ENCODE data around the gene CDC42EP3. TPM values are rescaled to one million over a fixed set of nuclear protein-coding genes. Genes with fewer than 3 reads are reported as not detected.
A peak's percentile ranks its signal among the peaks of the same experiment; 100 is the strongest.

The CDC42EP3 gene
- total RNA-seq, 2 donors from 2014 or later: 45.1 to 48.9 TPM

DNA sequence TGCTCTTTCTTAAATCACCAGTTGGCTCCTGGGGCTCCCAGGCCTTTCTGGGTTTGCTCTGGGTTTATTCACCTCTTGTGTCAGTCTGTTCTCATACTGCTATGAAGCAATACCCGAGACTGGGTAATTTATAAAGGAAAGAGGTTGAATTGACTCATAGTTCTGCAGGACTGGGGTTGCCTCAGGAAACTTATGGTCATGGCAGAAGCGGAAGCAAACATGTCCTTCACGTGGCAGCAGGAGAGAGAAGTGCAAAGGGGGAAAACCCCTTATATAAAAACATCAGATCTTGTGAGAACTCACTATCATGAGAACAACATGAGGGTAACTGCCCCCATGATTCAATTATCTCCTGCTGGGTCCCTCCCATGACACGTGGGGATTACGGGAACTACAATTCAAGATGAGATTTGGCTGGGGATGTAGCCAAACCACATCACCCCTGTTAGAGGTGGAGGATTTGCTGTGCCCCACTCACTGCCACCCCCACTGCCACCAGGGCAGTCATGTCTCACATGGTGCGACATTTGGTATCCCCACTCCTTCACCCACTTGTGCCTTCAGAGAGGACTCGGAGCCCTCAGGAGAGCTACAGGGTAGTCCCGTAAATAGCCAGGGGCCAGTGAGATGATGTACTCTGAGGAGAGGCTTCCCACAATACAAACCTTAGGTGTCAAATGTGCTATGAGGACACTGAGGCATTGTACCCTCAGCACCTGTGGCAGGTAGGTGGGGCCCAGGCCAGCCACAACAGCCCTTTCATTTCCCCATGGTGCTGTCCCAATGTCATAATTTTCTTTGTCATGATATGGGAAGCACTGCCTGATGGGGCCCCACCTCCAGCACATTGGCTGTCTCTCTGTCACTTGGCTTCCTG is 35.7 kb downstream of the CDC42EP3 start:
- DNase-seq: peak; percentile 26 to 60 (median 52)
- ATAC-seq: peak; percentile 90
- H3K9me3 ChIP-seq (ENCODE audit: control insufficient read depth, low read length, poor library complexity, severe bottlenecking): no peaks in the 10 kb centered on the region
- H3K36me3 Mint-ChIP-seq (ENCODE audit: low read depth): peaks cover 10% of the 10 kb centered on the region
- H3K27ac Mint-ChIP-seq: peak overlapping the region; percentile 89
- H3K27me3 Mint-ChIP-seq: no peaks in the 10 kb centered on the region
- peak overlapping the region; percentile 62 for H3K4me3 Mint-ChIP-seq
- peaks cover 63% of the 10 kb centered on the region for H3K4me1 Mint-ChIP-seq

DNA sequence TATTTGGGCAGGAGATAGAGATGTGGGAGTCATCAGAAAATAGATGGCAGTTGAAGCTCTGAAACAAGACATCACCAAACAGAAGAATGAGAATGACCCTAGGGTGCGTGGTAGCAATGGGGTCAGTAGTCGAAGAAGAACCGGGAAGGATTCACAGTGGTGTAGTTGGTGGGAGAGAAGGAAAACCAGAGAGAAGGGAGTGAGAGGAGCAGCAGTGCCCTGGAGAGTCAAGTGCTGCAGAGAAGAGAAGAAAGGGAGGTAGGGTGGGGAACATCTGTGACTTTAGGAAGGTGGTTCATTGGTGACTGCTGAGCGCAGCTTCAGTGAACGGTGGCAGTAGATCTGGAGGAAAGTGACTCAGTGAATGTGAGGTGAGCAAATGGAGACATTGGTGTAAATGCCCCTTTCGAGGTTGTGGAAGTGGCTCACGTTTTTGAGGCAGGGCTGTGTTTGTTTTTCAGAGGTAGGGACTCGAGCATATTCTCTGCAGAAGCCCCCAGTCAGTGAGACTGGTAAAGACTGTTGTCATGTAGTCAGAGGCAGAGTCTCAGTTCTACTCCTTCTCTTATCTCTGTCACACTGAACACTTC is 36.4 kb downstream of the CDC42EP3 start:
- H3K27ac Mint-ChIP-seq: peak overlapping the region; percentile 89
- H3K27me3 Mint-ChIP-seq: no peaks in the 10 kb centered on the region
- no peaks in the 10 kb centered on the region for H3K9me3 ChIP-seq (ENCODE audit: control insufficient read depth, low read length, poor library complexity, severe bottlenecking)
- DNase-seq: no peak
- peaks cover 67% of the 10 kb centered on the region for H3K4me1 Mint-ChIP-seq
- peak overlapping the region; percentile 62 for H3K4me3 Mint-ChIP-seq
- H3K36me3 Mint-ChIP-seq (ENCODE audit: low read depth): peaks cover 10% of the 10 kb centered on the region
- no peak for ATAC-seq

DNA sequence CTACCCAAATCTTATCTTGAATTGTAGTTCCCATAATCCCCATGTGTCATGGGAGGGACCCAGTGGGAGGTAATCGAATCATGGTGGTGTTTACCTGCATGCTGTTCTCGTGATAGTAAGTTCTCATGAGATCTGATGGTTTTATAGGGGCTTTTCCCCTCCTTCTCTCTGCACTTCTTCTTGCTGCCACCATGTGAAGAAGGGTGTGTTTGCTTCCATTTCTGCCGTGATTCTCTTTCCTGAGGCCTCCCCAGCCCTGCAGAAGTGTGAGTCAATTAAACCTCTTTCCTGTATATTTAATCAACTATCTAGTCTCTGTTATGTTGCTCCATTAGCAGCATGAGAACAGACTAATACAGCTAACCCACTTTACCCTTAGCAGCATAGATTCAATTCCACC is 37.6 kb downstream of the CDC42EP3 start:
- Mint-ChIP-seq H3K27ac (peak overlapping the region; percentile 89), H3K4me1 (peaks cover 73% of the 10 kb centered on the region), H3K36me3 (ENCODE audit: low read depth) (peaks cover 10% of the 10 kb centered on the region), H3K4me3 (peak overlapping the region; percentile 62), H3K27me3 (no peaks in the 10 kb centered on the region)
- no peak for ATAC-seq
- H3K9me3 ChIP-seq (ENCODE audit: control insufficient read depth, low read length, poor library complexity, severe bottlenecking): no peaks in the 10 kb centered on the region
- no peak for DNase-seq

DNA sequence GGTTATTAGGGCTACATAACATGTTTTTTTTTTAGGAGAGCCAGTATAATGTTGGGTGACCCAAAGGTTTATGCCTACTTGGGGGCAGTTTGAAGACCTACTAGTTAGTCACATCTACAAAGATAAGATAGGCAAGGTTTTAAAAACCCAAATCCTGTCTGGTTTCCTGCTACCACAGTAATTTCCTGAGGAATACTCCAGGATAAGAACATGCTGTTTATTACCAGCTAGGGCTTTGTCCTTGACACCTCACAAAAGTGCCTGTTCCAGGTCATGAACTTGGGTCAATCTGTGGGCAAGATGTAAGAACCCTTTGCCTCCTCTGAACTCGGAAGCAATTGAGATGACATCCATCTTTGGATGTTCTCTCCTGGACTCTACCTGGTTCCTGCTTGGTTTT is 38.2 kb downstream of the CDC42EP3 start:
- ATAC-seq: no peak
- Mint-ChIP-seq H3K27ac (peak overlapping the region; percentile 89), H3K4me1 (peaks cover 70% of the 10 kb centered on the region), H3K4me3 (no peak overlapping the region), H3K36me3 (ENCODE audit: low read depth) (peaks cover 10% of the 10 kb centered on the region), H3K27me3 (no peaks in the 10 kb centered on the region)
- DNase-seq: no peak
- H3K9me3 ChIP-seq (ENCODE audit: control insufficient read depth, low read length, poor library complexity, severe bottlenecking): no peaks in the 10 kb centered on the region

DNA sequence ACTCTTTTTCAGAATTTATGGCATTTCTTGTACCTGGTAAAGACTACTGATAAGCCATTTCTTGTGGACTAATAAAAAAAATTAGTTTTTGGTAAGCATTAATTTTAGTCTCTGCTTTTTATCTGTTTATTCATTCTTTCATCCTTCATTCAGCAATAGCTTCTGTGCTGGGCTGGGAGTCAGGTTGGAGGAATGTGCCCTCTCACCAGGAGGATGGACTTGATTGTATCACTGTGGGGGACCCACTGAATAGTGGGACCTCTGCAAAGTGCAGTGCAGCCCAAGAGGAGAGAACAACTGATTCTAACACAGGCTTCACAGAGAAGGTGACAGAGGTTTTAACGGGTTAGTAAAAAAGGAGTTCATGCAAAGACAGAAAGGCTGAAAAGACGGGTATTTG is 39.1 kb downstream of the CDC42EP3 start:
- H3K9me3 ChIP-seq (ENCODE audit: control insufficient read depth, low read length, poor library complexity, severe bottlenecking): no peaks in the 10 kb centered on the region
- H3K36me3 Mint-ChIP-seq (ENCODE audit: low read depth): peaks cover 10% of the 10 kb centered on the region
- ATAC-seq: no peak
- no peaks in the 10 kb centered on the region for H3K27me3 Mint-ChIP-seq
- H3K4me3 Mint-ChIP-seq: no peak overlapping the region
- H3K27ac Mint-ChIP-seq: peak overlapping the region; percentile 27
- H3K4me1 Mint-ChIP-seq: peaks cover 64% of the 10 kb centered on the region
- DNase-seq: no peak

DNA sequence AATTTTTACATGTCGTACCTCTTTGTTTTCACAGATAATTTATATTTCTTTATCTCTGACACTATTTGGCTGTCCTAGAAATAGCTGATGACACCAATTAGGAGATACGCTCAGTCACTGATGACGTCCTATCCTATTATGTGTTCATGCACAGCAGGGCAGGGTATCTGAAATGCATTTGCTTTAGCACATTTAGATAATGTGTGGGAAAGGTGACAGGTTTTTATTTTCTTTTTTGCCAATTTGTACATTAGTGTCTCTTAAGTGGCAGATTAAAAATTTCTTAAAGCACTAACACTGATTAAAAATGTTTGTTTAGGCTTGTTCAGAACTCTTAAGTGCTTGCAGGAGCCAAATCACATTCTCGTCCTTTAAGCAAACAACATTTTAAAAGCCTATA is 39.7 kb downstream of the CDC42EP3 start:
- no peaks in the 10 kb centered on the region for H3K9me3 ChIP-seq (ENCODE audit: control insufficient read depth, low read length, poor library complexity, severe bottlenecking)
- no peaks in the 10 kb centered on the region for H3K27me3 Mint-ChIP-seq
- no peak overlapping the region for H3K4me3 Mint-ChIP-seq
- DNase-seq: no peak
- H3K36me3 Mint-ChIP-seq (ENCODE audit: low read depth): peaks cover 10% of the 10 kb centered on the region
- peaks cover 60% of the 10 kb centered on the region for H3K4me1 Mint-ChIP-seq
- no peak for ATAC-seq
- no peak overlapping the region for H3K27ac Mint-ChIP-seq

DNA sequence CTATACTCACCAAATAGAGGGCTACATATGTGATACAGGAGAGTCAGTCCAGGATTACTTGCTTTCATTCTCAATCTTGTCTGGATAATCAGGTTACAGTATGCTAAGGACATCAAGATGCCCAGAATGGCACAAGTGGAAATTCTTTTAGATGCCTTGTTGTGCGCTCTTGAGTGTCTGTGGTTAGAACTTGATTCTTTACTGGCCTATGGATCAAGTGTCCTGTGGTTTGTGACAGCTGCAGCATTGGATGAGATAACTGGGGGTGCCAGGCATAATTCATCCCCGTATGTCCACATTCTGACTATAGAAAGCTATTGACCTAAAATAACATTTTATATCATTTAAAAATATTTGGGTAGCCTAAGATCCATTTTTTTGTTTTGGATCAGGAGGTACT is 40.1 kb downstream of the CDC42EP3 start:
- no peak overlapping the region for H3K27ac Mint-ChIP-seq
- no peak for DNase-seq
- peaks cover 10% of the 10 kb centered on the region for H3K36me3 Mint-ChIP-seq (ENCODE audit: low read depth)
- H3K4me1 Mint-ChIP-seq: peaks cover 60% of the 10 kb centered on the region
- H3K4me3 Mint-ChIP-seq: no peak overlapping the region
- no peaks in the 10 kb centered on the region for H3K9me3 ChIP-seq (ENCODE audit: control insufficient read depth, low read length, poor library complexity, severe bottlenecking)
- no peak for ATAC-seq
- no peaks in the 10 kb centered on the region for H3K27me3 Mint-ChIP-seq

DNA sequence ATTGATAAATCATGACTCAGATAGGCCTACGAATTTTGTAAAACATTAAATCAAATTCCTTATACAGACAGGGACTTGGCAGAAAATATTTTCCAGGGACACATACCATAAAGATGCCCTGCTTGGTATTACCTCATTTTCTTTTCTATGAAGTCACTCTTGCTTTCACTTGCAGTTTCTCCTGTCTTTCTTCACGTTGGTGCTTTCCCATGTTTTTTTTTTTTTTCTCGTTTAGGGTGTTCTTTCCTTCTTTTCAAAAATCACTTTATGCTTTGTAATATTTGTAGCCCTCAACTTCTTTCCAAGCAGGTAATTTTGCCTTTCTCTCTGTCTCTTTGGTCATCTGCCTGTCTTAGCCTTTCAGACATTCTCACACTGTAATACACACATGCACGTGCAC is 40.7 kb downstream of the CDC42EP3 start:
- ATAC-seq (no peak), DNase-seq (no peak)
- Mint-ChIP-seq H3K4me1 (peaks cover 61% of the 10 kb centered on the region), H3K4me3 (peak overlapping the region; percentile 1), H3K27me3 (no peaks in the 10 kb centered on the region), H3K27ac (peak overlapping the region; percentile 19), H3K36me3 (ENCODE audit: low read depth) (peaks cover 10% of the 10 kb centered on the region)
- H3K9me3 ChIP-seq (ENCODE audit: control insufficient read depth, low read length, poor library complexity, severe bottlenecking): no peaks in the 10 kb centered on the region

DNA sequence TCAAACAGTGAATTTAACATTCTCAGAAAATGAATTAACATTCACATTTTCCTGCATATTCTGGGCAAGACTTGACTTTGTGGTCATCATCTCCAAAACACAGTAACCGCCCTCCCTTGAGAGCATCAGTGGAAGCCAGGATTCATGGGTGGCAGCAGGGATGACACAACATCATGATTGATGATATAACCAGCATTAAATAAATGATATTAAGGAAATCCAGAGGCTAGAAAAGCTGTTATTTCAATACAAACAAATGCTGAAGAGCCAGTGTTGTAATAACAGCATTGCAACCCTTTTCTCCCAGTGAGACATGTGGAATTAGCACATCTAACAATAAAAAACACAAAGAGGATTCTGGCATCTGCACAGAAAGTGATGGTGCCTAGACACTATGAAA is 41.1 kb downstream of the CDC42EP3 start:
- no peak for DNase-seq
- peak overlapping the region; percentile 19 for H3K27ac Mint-ChIP-seq
- no peaks in the 10 kb centered on the region for H3K27me3 Mint-ChIP-seq
- H3K9me3 ChIP-seq (ENCODE audit: control insufficient read depth, low read length, poor library complexity, severe bottlenecking): no peaks in the 10 kb centered on the region
- no peak overlapping the region for H3K4me3 Mint-ChIP-seq
- peaks cover 10% of the 10 kb centered on the region for H3K36me3 Mint-ChIP-seq (ENCODE audit: low read depth)
- peaks cover 61% of the 10 kb centered on the region for H3K4me1 Mint-ChIP-seq
- no peak for ATAC-seq

DNA sequence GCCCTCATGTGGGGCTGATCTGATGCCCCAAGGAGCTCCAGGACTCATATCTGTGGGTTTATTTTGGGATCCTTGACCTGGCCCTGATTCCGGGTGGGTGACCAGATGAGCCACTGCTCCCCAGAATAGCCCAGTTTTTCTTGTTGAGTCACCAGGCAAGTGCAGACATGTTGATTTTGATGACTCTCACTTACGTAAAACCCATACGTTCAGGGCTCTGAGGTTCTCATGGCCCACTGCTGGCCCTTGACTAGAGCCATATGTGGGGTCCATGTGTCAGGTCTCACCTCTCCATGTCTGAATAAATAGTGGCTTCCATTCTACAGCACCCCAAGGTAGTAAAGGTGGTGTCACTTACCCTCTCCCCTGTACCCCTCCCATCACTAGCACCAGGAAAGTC is 41.9 kb downstream of the CDC42EP3 start:
- DNase-seq: no peak
- no peak for ATAC-seq
- peaks cover 8% of the 10 kb centered on the region for H3K36me3 Mint-ChIP-seq (ENCODE audit: low read depth)
- no peak overlapping the region for H3K4me3 Mint-ChIP-seq
- H3K27ac Mint-ChIP-seq: peak overlapping the region; percentile 19
- H3K9me3 ChIP-seq (ENCODE audit: control insufficient read depth, low read length, poor library complexity, severe bottlenecking): no peaks in the 10 kb centered on the region
- peaks cover 61% of the 10 kb centered on the region for H3K4me1 Mint-ChIP-seq
- no peaks in the 10 kb centered on the region for H3K27me3 Mint-ChIP-seq

DNA sequence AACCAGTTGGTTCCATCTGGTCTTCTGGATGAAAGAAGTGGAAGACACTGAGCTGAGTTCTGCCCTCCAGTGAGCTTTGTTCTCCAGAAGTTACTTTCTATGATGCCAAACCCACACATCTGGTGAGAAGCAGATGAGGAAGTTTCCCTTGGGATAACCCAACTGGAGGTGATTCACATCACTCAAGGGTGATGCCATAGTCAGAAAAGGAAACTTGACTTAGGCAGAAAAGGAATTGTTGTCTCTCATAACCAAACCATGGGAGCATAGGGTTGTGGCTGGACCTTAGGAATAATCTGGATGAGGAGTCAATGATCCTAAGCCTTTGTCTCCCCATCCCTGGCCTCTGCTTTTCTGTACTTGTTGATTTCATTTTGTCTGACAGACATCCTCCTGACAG is 43.7 kb downstream of the CDC42EP3 start:
- Mint-ChIP-seq H3K36me3 (ENCODE audit: low read depth) (peaks cover 6% of the 10 kb centered on the region), H3K4me1 (peaks cover 64% of the 10 kb centered on the region), H3K27me3 (no peaks in the 10 kb centered on the region), H3K27ac (peak overlapping the region; percentile 96), H3K4me3 (no peak overlapping the region)
- DNase-seq (no peak), ATAC-seq (no peak)
- no peaks in the 10 kb centered on the region for H3K9me3 ChIP-seq (ENCODE audit: control insufficient read depth, low read length, poor library complexity, severe bottlenecking)

DNA sequence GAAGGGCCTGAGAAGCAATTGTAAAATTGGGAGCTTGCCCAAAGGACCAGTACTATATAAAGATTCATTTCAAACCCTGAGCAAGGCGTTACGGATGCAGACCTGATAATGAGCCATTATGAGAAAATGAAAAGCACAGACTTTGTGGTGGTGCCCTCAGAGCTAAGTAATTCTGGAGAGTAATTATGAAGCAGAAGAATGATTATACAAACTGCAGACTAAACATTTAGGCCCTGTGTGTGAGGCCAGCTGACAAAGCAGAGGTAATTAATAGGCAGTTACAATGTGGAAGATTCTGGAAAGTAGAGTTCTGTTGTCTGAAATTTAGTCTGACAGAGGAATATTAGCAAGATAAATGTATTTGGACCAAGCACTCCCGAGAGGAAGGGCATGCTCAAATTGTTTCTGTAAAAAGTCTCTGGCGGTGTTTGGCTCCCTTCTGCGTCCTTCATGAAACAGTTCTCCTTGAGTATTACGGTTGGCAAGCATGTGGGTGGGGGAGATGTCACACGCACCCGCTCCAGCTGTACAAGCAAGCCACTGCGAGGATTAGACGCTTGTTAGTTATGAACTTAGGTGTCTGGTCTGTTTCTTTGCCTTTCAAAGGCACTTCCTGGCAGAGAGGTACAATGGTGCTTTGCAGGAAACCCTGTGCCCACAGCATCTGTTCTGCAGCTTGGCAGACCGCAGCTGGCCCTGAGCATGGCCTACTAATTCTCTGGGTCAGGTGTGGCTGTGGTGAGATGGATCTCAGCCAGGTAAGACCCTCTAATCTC is 45.5 kb downstream of the CDC42EP3 start:
- peak; percentile 92 for ATAC-seq
- peaks cover 59% of the 10 kb centered on the region for H3K4me1 Mint-ChIP-seq

DNA sequence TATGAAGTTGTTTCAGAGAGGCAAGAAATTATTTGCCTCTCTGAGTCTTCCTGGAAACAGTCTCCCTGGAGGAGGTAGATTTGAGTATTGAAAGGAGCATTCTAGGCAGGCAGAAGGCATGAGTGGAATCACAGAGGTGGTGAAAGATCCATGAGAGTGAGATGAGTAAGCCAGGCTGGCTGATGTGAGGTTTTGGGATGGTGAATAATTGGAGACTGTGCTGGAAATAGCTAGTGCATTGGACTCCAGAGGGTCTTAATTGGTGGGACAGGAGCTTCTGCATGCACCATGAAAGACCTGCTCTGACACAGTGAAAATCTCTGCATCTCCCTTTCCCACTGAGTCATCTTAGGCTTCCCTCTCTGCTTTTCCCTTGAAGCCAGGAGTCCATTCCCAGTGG is 46.3 kb downstream of the CDC42EP3 start:
- ATAC-seq (no peak), DNase-seq (no peak)
- Mint-ChIP-seq H3K27me3 (no peaks in the 10 kb centered on the region), H3K36me3 (ENCODE audit: low read depth) (no peaks in the 10 kb centered on the region), H3K4me3 (peak overlapping the region; percentile 80), H3K27ac (peak overlapping the region; percentile 96), H3K4me1 (peaks cover 57% of the 10 kb centered on the region)
- no peaks in the 10 kb centered on the region for H3K9me3 ChIP-seq (ENCODE audit: control insufficient read depth, low read length, poor library complexity, severe bottlenecking)

More for the DNA sequence above, 45.5 kb downstream of the CDC42EP3 start:
- Mint-ChIP-seq H3K27ac (peak overlapping the region; percentile 96), H3K36me3 (ENCODE audit: low read depth) (peaks cover 1% of the 10 kb centered on the region), H3K27me3 (no peaks in the 10 kb centered on the region), H3K4me3 (peak overlapping the region; percentile 80)
- DNase-seq: peak; percentile 27 to 54 (median 45)
- no peaks in the 10 kb centered on the region for H3K9me3 ChIP-seq (ENCODE audit: control insufficient read depth, low read length, poor library complexity, severe bottlenecking)

All from T-helper 17 cell (primary cell).